Measurements from ENCODE around the gene SPACA6. TPM values are rescaled to one million over a fixed set of nuclear protein-coding genes. Genes with fewer than 3 reads are reported as not detected.

SPACA6 gene
- total and polyA plus RNA-seq, 10 of the 15 experiments (the other 5 are each of a cell fraction or from before 2014, with no cell fraction given) = 0.31 to 6.5 (median 1.7) TPM

- Histone ChIP-seq H3K27ac (ENCODE audit: control insufficient read depth, insufficient read depth) (no peak overlapping the region), H3K36me3 (ENCODE audit: control insufficient read depth in 2 of 2, insufficient read depth in 2 of 2, low read length in 1 of 2) (no peaks in the 10 kb centered on the region), H3K4me3 (no peak overlapping the region), H2AFZ (ENCODE audit: control insufficient read depth, low read depth, low read length) (no peak overlapping the region), H3K9me3 (replicated peaks; ENCODE audit: control insufficient read depth, insufficient read depth, low read length) (no peaks in the 10 kb centered on the region; the same call in 2 of the 3 replicates), H3K9ac (ENCODE audit: control insufficient read depth, insufficient read depth, low read length) (no peak overlapping the region), H4K20me1 (ENCODE audit: control insufficient read depth, insufficient read depth) (no peaks in the 10 kb centered on the region), H3K4me1 (ENCODE audit: control insufficient read depth, insufficient read depth, low read length) (no peaks in the 10 kb centered on the region), H3K27me3 (replicated peaks in 1 of 2; ENCODE audit: control insufficient read depth in 2 of 2, insufficient read depth in 2 of 2, low read length in 1 of 2) (no peaks in the 10 kb centered on the region), H3K79me2 (ENCODE audit: control insufficient read depth, insufficient read depth, low read length) (no peaks in the 10 kb centered on the region), H3K4me2 (ENCODE audit: control insufficient read depth, insufficient read depth) (no peak overlapping the region)
- WGBS (ENCODE audit: insufficient coverage, insufficient replicate concordance, low lambda C conversion rate, missing lambda C conversion rate) = 7% methylated on average over 7 of the region's 7 CpGs
- TF ChIP-seq LARP7 (IDR thresholded peaks at IDR 0.05) (no peak), BMI1 (IDR thresholded peaks at IDR 0.05; ENCODE audit: borderline replicate concordance) (no peak), PAX5 (IDR thresholded peaks at IDR 0.05; ENCODE audit: borderline replicate concordance, low read depth, low read length) (no peak), HDAC2 (IDR thresholded peaks at IDR 0.05) (no peak), EZH2 (IDR thresholded peaks at IDR 0.05; ENCODE audit: borderline replicate concordance, control insufficient read depth, low read depth, low read length) (no peak), MEF2A (IDR thresholded peaks at IDR 0.05; ENCODE audit: insufficient read depth, low read depth, low read length) (no peak), HCFC1 (IDR thresholded peaks at IDR 0.05; ENCODE audit: low read length) (no peak)
- ChIA-PET CTCF (no interaction called here), RAD21 (ENCODE audit: unreplicated experiment) (no interaction called here), POLR2A (no interaction called here), SMC1A (ENCODE audit: uncharacterized antibody, unreplicated experiment) (no interaction called here)
- FAIRE-seq = no peak
- intact Hi-C loops (cut with micrococcal nuclease; ENCODE audit: unreplicated experiment) = no loop called here
- ATAC-seq = no peak
- DNase-seq (ENCODE audit: low read depth, low spot score) = no peak
- no TSS peak for BruUV-seq (replicated peaks)
- in situ Hi-C loops (cut with MboI) = no loop called here
These were observed 53.6 kb downstream of the SPACA6 start for GRCh38 chr19:51746731-51747130.

DNA sequence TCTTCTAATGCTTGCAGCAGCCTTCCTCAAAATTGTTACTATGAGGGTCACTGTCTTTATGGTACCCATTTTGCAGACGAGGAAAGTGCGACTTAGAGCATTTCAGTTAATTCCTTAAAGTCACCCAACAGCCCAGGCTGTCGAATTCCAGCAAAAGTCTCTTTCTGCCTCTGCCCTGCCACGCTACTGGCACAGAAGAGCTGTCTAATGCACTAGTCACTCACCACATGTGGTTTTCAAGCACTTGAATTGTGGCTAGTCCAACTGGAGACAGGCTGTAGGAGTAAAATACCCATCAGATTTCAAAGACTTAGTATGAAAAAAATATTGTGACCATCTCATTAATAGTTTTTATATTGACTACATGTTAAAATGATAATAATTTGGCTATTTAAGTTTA, 56.8 kb downstream of the SPACA6 start:
- Histone ChIP-seq H3K9ac (ENCODE audit: control insufficient read depth, insufficient read depth, low read length) (no peak overlapping the region), H3K27me3 (replicated peaks in 1 of 2; ENCODE audit: control insufficient read depth in 2 of 2, insufficient read depth in 2 of 2, low read length in 1 of 2) (no peaks in the 10 kb centered on the region), H3K4me3 (no peak overlapping the region), H3K4me2 (ENCODE audit: control insufficient read depth, insufficient read depth) (no peak overlapping the region), H3K36me3 (ENCODE audit: control insufficient read depth in 2 of 2, insufficient read depth in 2 of 2, low read length in 1 of 2) (no peaks in the 10 kb centered on the region), H3K79me2 (ENCODE audit: control insufficient read depth, insufficient read depth, low read length) (no peaks in the 10 kb centered on the region), H3K4me1 (ENCODE audit: control insufficient read depth, insufficient read depth, low read length) (no peaks in the 10 kb centered on the region), H2AFZ (ENCODE audit: control insufficient read depth, low read depth, low read length) (no peak overlapping the region), H3K9me3 (replicated peaks; ENCODE audit: control insufficient read depth, insufficient read depth, low read length) (no peaks in the 10 kb centered on the region; the same call in 2 of the 3 replicates), H3K27ac (ENCODE audit: control insufficient read depth, insufficient read depth) (no peak overlapping the region), H4K20me1 (ENCODE audit: control insufficient read depth, insufficient read depth) (no peaks in the 10 kb centered on the region)
- DNase-seq (ENCODE audit: low read depth, low spot score) (no peak), ATAC-seq (no peak), FAIRE-seq (no peak)
- intact Hi-C loops (cut with micrococcal nuclease; ENCODE audit: unreplicated experiment) = no loop called here
- in situ Hi-C loops (cut with MboI) = no loop called here
- RAD21 ChIA-PET (ENCODE audit: unreplicated experiment) = no interaction called here
- WGBS (ENCODE audit: insufficient coverage, insufficient replicate concordance, low lambda C conversion rate, missing lambda C conversion rate) = 4% methylated on average over 4 of the region's 4 CpGs
- POLR2A ChIA-PET = no interaction called here
- no TSS peak for BruUV-seq (replicated peaks)
- CTCF ChIA-PET = interaction anchor here (2.3 kb wide), 1 partner anchor 28 kb away, joined by 6 read pairs; no protein-coding TSS in a partner anchor
- SMC1A ChIA-PET (ENCODE audit: uncharacterized antibody, unreplicated experiment) = no interaction called here
- no peak for TF ChIP-seq STAT1 (conservative IDR thresholded peaks at IDR 0.05)
- TF ChIP-seq, protein P1, sequence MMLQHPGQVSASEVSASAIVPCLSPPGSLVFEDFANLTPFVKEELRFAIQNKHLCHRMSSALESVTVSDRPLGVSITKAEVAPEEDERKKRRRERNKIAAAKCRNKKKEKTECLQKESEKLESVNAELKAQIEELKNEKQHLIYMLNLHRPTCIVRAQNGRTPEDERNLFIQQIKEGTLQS (IDR thresholded peaks at IDR 0.05; ENCODE audit: borderline replicate concordance, extremely low read depth, low read depth, low read length) = no peak
- no peak for TF ChIP-seq POLR2A (IDR thresholded peaks at IDR 0.05; ENCODE audit: low read depth, low read length)
- no peak for TF ChIP-seq ZBTB40 (IDR thresholded peaks at IDR 0.05; ENCODE audit: borderline replicate concordance)
- TF ChIP-seq, protein P2, sequence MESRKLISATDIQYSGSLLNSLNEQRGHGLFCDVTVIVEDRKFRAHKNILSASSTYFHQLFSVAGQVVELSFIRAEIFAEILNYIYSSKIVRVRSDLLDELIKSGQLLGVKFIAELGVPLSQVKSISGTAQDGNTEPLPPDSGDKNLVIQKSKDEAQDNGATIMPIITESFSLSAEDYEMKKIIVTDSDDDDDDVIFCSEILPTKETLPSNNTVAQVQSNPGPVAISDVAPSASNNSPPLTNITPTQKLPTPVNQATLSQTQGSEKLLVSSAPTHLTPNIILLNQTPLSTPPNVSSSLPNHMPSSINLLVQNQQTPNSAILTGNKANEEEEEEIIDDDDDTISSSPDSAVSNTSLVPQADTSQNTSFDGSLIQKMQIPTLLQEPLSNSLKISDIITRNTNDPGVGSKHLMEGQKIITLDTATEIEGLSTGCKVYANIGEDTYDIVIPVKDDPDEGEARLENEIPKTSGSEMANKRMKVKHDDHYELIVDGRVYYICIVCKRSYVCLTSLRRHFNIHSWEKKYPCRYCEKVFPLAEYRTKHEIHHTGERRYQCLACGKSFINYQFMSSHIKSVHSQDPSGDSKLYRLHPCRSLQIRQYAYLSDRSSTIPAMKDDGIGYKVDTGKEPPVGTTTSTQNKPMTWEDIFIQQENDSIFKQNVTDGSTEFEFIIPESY (IDR thresholded peaks at IDR 0.05) = no peak
- TF ChIP-seq BCL11A (IDR thresholded peaks at IDR 0.05; ENCODE audit: low read depth, low read length) = no peak
- no peak for TF ChIP-seq RAD21 (IDR thresholded peaks at IDR 0.05; ENCODE audit: insufficient read depth, low read depth, low read length)

Data from GM12878 (cell line).